GM12801 (cell line): Measurements from ENCODE around the gene ENPP3.
"Not testable (repeated sequence)": the region's sequence is repeated elsewhere in the genome, so short reads cannot be mapped to it uniquely, and the experiment has no call there.

Source experiments
- TF ChIP-seq, protein P1 (sequence below): IDR thresholded peaks from one replicate; pipeline ENCODE4 v1.5.1; 2011; ENCODE audit warnings: control low read depth; ENCODE audit not compliant: insufficient read length; ENCODE audit errors: extremely low read depth

The ENPP3 gene

GRCh38 chr6:131710917-131711316 is 73.8 kb downstream of the ENPP3 start, which contains the start of gene CTAGE9:
Gene CTAGE9, minus strand, starts transcription at chr6:131711017. Its CDS starts 0 bp downstream, at chr6:131711017.
- TF ChIP-seq, protein P1, sequence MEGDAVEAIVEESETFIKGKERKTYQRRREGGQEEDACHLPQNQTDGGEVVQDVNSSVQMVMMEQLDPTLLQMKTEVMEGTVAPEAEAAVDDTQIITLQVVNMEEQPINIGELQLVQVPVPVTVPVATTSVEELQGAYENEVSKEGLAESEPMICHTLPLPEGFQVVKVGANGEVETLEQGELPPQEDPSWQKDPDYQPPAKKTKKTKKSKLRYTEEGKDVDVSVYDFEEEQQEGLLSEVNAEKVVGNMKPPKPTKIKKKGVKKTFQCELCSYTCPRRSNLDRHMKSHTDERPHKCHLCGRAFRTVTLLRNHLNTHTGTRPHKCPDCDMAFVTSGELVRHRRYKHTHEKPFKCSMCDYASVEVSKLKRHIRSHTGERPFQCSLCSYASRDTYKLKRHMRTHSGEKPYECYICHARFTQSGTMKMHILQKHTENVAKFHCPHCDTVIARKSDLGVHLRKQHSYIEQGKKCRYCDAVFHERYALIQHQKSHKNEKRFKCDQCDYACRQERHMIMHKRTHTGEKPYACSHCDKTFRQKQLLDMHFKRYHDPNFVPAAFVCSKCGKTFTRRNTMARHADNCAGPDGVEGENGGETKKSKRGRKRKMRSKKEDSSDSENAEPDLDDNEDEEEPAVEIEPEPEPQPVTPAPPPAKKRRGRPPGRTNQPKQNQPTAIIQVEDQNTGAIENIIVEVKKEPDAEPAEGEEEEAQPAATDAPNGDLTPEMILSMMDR, result not testable (repeated sequence)

GRCh38 chr6:131717836-131718542 is 80.9 kb downstream of the ENPP3 start:
- TF ChIP-seq, protein P1, result no peak

DNA sequence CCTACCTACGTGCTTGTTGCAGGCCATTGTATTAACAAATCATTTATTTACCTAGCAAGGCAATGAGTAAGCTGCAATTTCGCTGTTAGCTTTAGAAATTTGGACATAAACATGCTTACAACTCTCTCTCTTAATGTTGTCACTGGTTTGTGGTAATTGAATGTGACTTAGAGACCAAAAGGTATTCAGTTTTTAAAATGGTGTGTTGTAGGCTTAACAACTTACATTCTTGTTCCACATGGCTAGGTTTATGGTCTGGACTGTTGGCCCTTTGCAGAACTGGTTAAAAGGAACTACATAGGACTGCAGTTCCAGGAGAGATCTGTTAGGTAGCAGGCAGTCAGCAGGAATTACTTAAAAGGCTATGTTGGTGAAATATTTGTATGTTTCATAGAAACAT is 84.1 kb downstream of the ENPP3 start:
- TF ChIP-seq, protein P1, result no peak

- TF ChIP-seq, protein P1, result no peak
Observed at GRCh38 chr6:131724114-131724513, 87.0 kb downstream of the ENPP3 start.

DNA sequence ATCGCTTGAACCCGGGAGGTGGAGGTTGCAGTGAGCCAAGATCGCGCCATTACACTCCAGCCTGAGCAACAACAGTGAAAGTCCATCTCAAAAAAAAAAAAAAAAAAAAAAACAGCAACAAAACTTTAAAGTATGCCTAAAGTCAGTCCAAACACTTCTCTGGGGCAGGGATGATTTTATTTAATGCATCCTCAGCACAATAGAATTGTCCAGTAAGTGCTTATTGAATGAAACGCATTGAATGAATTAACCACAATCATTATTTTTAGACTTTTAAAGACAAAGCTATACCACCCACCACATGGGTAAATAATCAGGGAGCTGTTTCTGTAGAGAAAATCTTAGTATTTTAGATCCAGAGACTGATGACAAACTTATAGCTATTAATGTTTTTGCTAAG is 90.4 kb downstream of the ENPP3 start:
- TF ChIP-seq, protein P1, result no peak

DNA sequence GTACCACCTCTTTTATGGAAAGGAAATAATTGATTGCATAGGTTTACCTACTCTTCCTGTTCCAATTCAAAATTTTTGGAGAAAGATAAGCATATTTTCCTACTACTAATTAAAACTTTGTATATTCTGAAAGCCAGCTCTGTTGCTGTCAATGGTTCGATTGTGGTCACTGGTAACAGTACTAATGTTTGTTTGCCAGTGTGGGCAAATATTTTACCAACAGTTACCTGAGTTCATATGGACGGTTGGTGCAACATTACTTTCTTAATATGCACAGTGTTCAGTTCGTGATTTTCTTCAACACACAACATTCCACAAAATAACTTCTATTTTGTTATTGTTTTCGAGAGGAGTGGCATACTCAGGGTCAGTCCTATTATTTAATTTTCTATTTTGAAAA is 90.8 kb downstream of the ENPP3 start:
- TF ChIP-seq, protein P1, result no peak

GRCh38 chr6:131728296-131728939 is 91.3 kb downstream of the ENPP3 start:
- TF ChIP-seq, protein P1, result no peak
